Loucy (cell line): Measurements from ENCODE around the gene GJA3.

ENCODE experiments used
- CTCF ChIP-seq: fragments of 200-600 bp; sonication (generic); conservative IDR thresholded peaks from 2 replicates; pipeline ENCODE4 v1.5.1; 2014; ENCODE audit warnings: mild to moderate bottlenecking, antibody characterized with exemption, low read length
- EZH2phosphoT487 ChIP-seq: fragments of 200-600 bp; IDR thresholded peaks from 2 replicates; pipeline ENCODE4 v1.6.1; 2018; ENCODE audit warnings: antibody characterized with exemption, mild to moderate bottlenecking, moderate library complexity, borderline replicate concordance

- peak; percentile 59 for TF ChIP-seq CTCF
- no peak for TF ChIP-seq EZH2phosphoT487
These were observed 33.0 kb downstream of the GJA3 start for GRCh38 chr13:20127562-20128458.
